GM23338 (cell line): ENCODE data around the gene CNOT1. TPM values are rescaled to one million over a fixed set of nuclear protein-coding genes. Genes with fewer than 3 reads are reported as not detected.

Experiments used
- ATAC-seq: fragments of 200-7000 bp; cut with Tn5 transposase; 3 replicates; pipeline ENCODE4 v1.9.1; 2020
- DNase-seq: peaks from one replicate; pipeline ENCODE4 v3.0.0-alpha.2; 2015; ENCODE audit warnings: low spot score
- H2AFZ ChIP-seq: fragments of 200-600 bp; sonication (generic); 2 replicates; pipeline ENCODE4 v1.8.0; 2016; ENCODE audit warnings: antibody characterized with exemption, mild to moderate bottlenecking, moderate library complexity
- H3F3A ChIP-seq: fragments of 200-600 bp; sonication (generic); replicated peaks from 2 replicates; pipeline ENCODE4 v1.8.0; 2017; ENCODE audit warnings: antibody characterized with exemption, mixed run types, low read depth
- H3K27ac ChIP-seq: fragments of 200-600 bp; sonication (generic); 2 replicates; pipeline ENCODE4 v1.6.1; 2016; ENCODE audit warnings: low read depth
- H3K27me3 ChIP-seq: fragments of 200-600 bp; sonication (generic); 2 replicates; pipeline ENCODE4 v1.8.0; 2016; ENCODE audit warnings: mild to moderate bottlenecking, mixed run types, moderate library complexity; ENCODE audit not compliant: insufficient read depth
- H3K36me3 ChIP-seq: fragments of 200-600 bp; sonication (generic); 2 replicates; pipeline ENCODE4 v1.8.0; 2016; ENCODE audit warnings: mild to moderate bottlenecking; ENCODE audit not compliant: insufficient read depth
- H3K4me1 ChIP-seq: fragments of 200-600 bp; sonication (generic); 2 replicates; pipeline ENCODE4 v1.8.0; 2016; ENCODE audit warnings: mild to moderate bottlenecking, moderate library complexity; ENCODE audit not compliant: insufficient read depth
- H3K4me2 ChIP-seq: fragments of 200-600 bp; sonication (generic); 2 replicates; pipeline ENCODE4 v1.7.1; 2017; ENCODE audit warnings: mixed run types
- H3K4me3 ChIP-seq: fragments of 200-600 bp; sonication (generic); 2 replicates; pipeline ENCODE4 v1.6.1; 2016; ENCODE audit warnings: mixed run types
- H3K79me2 ChIP-seq: fragments of 200-600 bp; sonication (generic); replicated peaks from 2 replicates; pipeline ENCODE4 v1.8.0; 2017; ENCODE audit warnings: mild to moderate bottlenecking; ENCODE audit not compliant: insufficient read depth
- H3K9me2 ChIP-seq: fragments of 200-600 bp; sonication (generic); 2 replicates; pipeline ENCODE4 v1.8.0; 2017; ENCODE audit not compliant: insufficient read depth
- H4K20me1 ChIP-seq: fragments of 200-600 bp; sonication (generic); replicated peaks from 2 replicates; pipeline ENCODE4 v1.8.0; 2017; ENCODE audit warnings: mild to moderate bottlenecking; ENCODE audit not compliant: insufficient read depth
- H3K27ac Mint-ChIP-seq: 2 replicates; pipeline ENCODE4 v1.8.0; 2020; ENCODE audit warnings: inconsistent platforms, mild to moderate bottlenecking, moderate library complexity, mixed read lengths
- H3K27me3 Mint-ChIP-seq: 3 replicates; pipeline ENCODE4 v1.8.0; 2022; ENCODE audit warnings: low read depth, mild to moderate bottlenecking, moderate library complexity, mixed read lengths, inconsistent platforms; ENCODE audit not compliant: insufficient read depth, poor library complexity
- H3K36me3 Mint-ChIP-seq: 3 replicates; pipeline ENCODE4 v1.8.0; 2021; ENCODE audit warnings: low read depth, mild to moderate bottlenecking, inconsistent platforms, moderate library complexity, mixed read lengths
- H3K4me1 Mint-ChIP-seq: 3 replicates; pipeline ENCODE4 v1.8.0; 2020; ENCODE audit warnings: mild to moderate bottlenecking, inconsistent platforms, mixed read lengths
- H3K4me3 Mint-ChIP-seq: 3 replicates; pipeline ENCODE4 v1.8.0; 2021; ENCODE audit warnings: moderate library complexity, mild to moderate bottlenecking, inconsistent platforms, mixed read lengths
- H3K9me3 Mint-ChIP-seq: 3 replicates; pipeline ENCODE4 v1.8.0; 2020; ENCODE audit warnings: moderate library complexity, mild to moderate bottlenecking, inconsistent platforms, mixed read lengths
- CREB1 ChIP-seq: fragments of 250-450 bp; sonication (Bioruptor Pico); IDR thresholded peaks from 2 replicates; pipeline ENCODE4 v1.5.0; 2020; ENCODE audit warnings: low read depth, mild to moderate bottlenecking, moderate library complexity
- EZH2phosphoT487 ChIP-seq: fragments of 200-600 bp; sonication (generic); IDR thresholded peaks from one replicate; pipeline ENCODE4 v1.8.1; 2018; ENCODE audit warnings: antibody characterized with exemption; ENCODE audit not compliant: unreplicated experiment
- JUNB ChIP-seq: IDR thresholded peaks from one replicate; pipeline ENCODE4 v1.6.1; 2016; ENCODE audit warnings: antibody characterized with exemption; ENCODE audit not compliant: unreplicated experiment
- NANOG ChIP-seq: IDR thresholded peaks from 2 replicates; pipeline ENCODE4 v1.6.1; 2016; ENCODE audit warnings: antibody characterized with exemption, borderline replicate concordance
- REST ChIP-seq: IDR thresholded peaks from one replicate; pipeline ENCODE4 v1.6.1; 2018; ENCODE audit warnings: antibody characterized with exemption; ENCODE audit not compliant: unreplicated experiment
- ZNF114 ChIP-seq: fragments of 250-450 bp; sonication (Bioruptor Pico); IDR thresholded peaks from 2 replicates; pipeline ENCODE4 v1.5.0; 2020; ENCODE audit warnings: mild to moderate bottlenecking, moderate library complexity
- ZNF331 ChIP-seq: fragments of 250-450 bp; sonication (Bioruptor Pico); IDR thresholded peaks from 2 replicates; pipeline ENCODE4 v1.5.0; 2020; ENCODE audit warnings: low read depth, mild to moderate bottlenecking, moderate library complexity
- ZNF462 ChIP-seq: fragments of 250-450 bp; sonication (Bioruptor Pico); IDR thresholded peaks from 2 replicates; pipeline ENCODE4 v1.5.0; 2020; ENCODE audit warnings: mild to moderate bottlenecking, moderate library complexity
- polyA plus RNA-seq: library from polyadenylated mRNA; unstranded; fragments of >200 nt; fragmentation: Nextera tagmentation; extraction: Ambion mirVana; gene quantifications from 2 replicates; pipeline ENCODE4 v1.2.1, GENCODE V29; 2016
- total RNA-seq: library from RNA; depleted of rRNA; stranded (reverse); fragments of >200 nt; shearing (Covaris generic); gene quantifications from 2 replicates; pipeline ENCODE4 v1.2.3, GENCODE V29; 2014
- TF ChIP-seq, protein P1 (sequence below): IDR thresholded peaks from 2 replicates; pipeline ENCODE4 v1.6.1; 2016; ENCODE audit warnings: antibody characterized with exemption

CNOT1 gene
- total and polyA plus RNA-seq, 2 experiments from 2014 or later: 59.2 to 298 TPM

DNA sequence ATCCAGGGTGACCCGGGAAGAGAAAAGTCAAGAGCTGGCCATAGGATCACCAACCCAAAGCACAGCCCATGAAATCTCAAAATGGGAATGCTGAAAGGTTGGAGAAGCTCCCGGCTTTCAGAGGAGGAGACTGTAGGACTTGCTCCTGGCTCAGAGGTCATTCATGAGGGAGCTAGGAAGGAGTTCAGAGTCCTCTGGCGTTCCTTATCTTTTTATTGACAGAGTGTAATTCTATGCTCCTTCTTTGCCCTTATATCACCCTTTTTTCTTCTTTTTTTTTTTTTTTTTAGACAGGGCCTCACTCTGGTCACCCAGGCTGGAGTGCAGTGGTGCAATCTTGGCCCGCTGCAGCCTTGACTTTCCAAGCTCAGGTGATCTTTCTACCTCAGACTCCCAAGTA, 27.3 kb upstream of the CNOT1 start:
- H3K27ac ChIP-seq: no peak overlapping the region
- H3K4me3 ChIP-seq: no peak overlapping the region
- H3K36me3 Mint-ChIP-seq: no peaks in the 10 kb centered on the region
- TF ChIP-seq, protein P1, sequence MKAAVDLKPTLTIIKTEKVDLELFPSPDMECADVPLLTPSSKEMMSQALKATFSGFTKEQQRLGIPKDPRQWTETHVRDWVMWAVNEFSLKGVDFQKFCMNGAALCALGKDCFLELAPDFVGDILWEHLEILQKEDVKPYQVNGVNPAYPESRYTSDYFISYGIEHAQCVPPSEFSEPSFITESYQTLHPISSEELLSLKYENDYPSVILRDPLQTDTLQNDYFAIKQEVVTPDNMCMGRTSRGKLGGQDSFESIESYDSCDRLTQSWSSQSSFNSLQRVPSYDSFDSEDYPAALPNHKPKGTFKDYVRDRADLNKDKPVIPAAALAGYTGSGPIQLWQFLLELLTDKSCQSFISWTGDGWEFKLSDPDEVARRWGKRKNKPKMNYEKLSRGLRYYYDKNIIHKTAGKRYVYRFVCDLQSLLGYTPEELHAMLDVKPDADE: no peak
- TF ChIP-seq NANOG (no peak), REST (no peak), ZNF331 (CRISPR knock-in tag) (no peak), JUNB (no peak), ZNF114 (CRISPR knock-in tag) (no peak), EZH2phosphoT487 (no peak), ZNF462 (CRISPR knock-in tag) (no peak), CREB1 (CRISPR knock-in tag) (no peak)
- no peak overlapping the region for H2AFZ ChIP-seq
- no peaks in the 10 kb centered on the region for H3K9me3 Mint-ChIP-seq
- no peaks in the 10 kb centered on the region for H3F3A ChIP-seq
- H3K27me3 ChIP-seq: no peaks in the 10 kb centered on the region; the same call in 1 of the 2 replicates
- H3K79me2 ChIP-seq: no peaks in the 10 kb centered on the region
- 0 out of 2 replicates have a peak, but pooled peaks cover 5% of the 10 kb centered on the region for H3K4me1 ChIP-seq
- H4K20me1 ChIP-seq: no peaks in the 10 kb centered on the region
- DNase-seq (no peak), ATAC-seq (no peak)
- H3K4me2 ChIP-seq: no peak overlapping the region
- H3K4me3 Mint-ChIP-seq: no peak overlapping the region
- H3K27me3 Mint-ChIP-seq: no peaks in the 10 kb centered on the region
- H3K27ac Mint-ChIP-seq: no peak overlapping the region
- H3K36me3 ChIP-seq: no peaks in the 10 kb centered on the region
- no peaks in the 10 kb centered on the region for H3K9me2 ChIP-seq
- peaks cover 7% of the 10 kb centered on the region; the same call in 2 of the 3 replicates for H3K4me1 Mint-ChIP-seq
